Measurements from ENCODE around the gene BIRC2. TPM values are rescaled to one million over a fixed set of nuclear protein-coding genes. Genes with fewer than 3 reads are reported as not detected.

The BIRC2 gene
- total RNA-seq, 1 donor from 2014 or later = 30.6 TPM

GRCh38 chr11:102385085-102386007, 38.3 kb downstream of the BIRC2 start:
- peaks cover 47% of the 10 kb centered on the region for H3K36me3 Mint-ChIP-seq (ENCODE audit: low read depth)
- no peaks in the 10 kb centered on the region for H3K27me3 Mint-ChIP-seq (ENCODE audit: insufficient read depth)
- no peak overlapping the region for H3K4me3 Mint-ChIP-seq
- H3K9me3 Mint-ChIP-seq = peaks cover 5% of the 10 kb centered on the region
- peaks cover 24% of the 10 kb centered on the region for H3K4me1 Mint-ChIP-seq (ENCODE audit: low read depth)
- no peak for DNase-seq (ENCODE audit: low spot score)
- intact Hi-C loops (cut with micrococcal nuclease) = no loop called here
- H3K27ac Mint-ChIP-seq = no peak overlapping the region

DNA sequence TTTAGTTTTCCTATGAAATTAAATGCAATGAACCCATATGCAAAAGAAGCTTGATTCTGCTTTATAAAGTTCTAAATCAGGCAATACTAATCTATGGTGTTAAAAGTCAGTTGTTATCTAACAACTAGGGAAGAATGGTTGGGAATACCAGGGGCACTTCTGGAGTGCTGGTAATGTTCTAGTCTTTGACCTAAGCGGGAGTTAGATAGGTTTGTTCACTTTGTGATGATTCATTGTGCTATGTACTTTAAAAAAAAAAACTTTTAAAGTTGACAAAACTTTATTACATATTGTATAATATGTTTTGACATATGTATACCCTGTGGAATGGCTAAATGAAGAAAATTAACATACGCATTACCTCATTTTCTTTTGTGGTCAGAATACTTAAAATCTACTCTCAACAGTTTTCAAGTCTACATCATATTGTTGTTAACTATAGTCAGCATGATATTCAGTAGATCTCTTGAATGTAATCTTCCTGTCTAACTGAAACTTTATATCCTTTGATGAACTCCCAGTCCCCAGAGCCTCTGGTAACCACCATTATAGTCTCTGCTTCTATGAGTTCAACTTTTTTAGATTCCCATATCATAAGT, 39.2 kb downstream of the BIRC2 start:
- peaks cover 29% of the 10 kb centered on the region for H3K4me1 Mint-ChIP-seq (ENCODE audit: low read depth)
- peaks cover 46% of the 10 kb centered on the region for H3K36me3 Mint-ChIP-seq (ENCODE audit: low read depth)
- no peak for DNase-seq (ENCODE audit: low spot score)
- H3K9me3 Mint-ChIP-seq = peaks cover 5% of the 10 kb centered on the region
- no peak overlapping the region for H3K4me3 Mint-ChIP-seq
- H3K27ac Mint-ChIP-seq = no peak overlapping the region
- intact Hi-C loops (cut with micrococcal nuclease) = no loop called here
- H3K27me3 Mint-ChIP-seq (ENCODE audit: insufficient read depth) = no peaks in the 10 kb centered on the region

DNA sequence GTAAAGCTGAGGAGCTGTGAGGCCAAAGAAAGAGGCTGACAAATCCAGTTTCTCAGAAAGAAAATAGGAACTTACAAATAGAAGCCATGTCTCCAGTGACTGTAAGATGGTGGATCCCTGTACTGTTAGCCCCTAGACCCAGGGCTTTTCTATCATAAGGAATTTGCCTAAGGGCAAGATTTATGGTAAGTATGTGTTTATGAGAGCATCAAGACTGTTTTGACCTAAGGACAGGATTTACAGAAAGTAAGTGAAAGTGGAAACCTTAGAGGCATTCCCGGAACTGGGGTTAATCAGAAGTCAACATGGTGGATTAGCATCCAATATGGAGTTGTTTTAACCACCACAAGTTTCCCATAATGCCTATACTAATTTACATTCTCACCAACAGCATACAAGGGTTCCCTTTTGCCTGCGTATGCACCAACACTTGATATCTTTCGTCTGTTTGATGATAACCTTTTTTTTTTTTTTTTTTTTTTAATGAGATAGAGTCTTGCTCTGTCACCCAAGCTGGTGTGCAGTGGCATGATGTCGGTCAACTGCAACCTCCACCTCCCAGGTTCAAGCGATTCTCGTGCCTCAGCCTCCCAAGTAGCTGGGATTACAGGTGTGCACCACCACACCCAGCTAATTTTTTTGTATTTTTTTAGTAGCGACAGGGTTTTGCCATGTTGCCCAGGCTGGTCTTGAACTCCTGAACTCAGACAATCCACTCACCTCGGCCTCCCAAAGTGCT, 40.2 kb downstream of the BIRC2 start:
- Mint-ChIP-seq H3K27ac (no peak overlapping the region), H3K27me3 (ENCODE audit: insufficient read depth) (no peaks in the 10 kb centered on the region), H3K36me3 (ENCODE audit: low read depth) (peaks cover 42% of the 10 kb centered on the region), H3K4me1 (ENCODE audit: low read depth) (peaks cover 33% of the 10 kb centered on the region), H3K4me3 (no peak overlapping the region), H3K9me3 (peaks cover 5% of the 10 kb centered on the region)
- DNase-seq (ENCODE audit: low spot score) = no peak
- intact Hi-C loops (cut with micrococcal nuclease) = no loop called here

DNA sequence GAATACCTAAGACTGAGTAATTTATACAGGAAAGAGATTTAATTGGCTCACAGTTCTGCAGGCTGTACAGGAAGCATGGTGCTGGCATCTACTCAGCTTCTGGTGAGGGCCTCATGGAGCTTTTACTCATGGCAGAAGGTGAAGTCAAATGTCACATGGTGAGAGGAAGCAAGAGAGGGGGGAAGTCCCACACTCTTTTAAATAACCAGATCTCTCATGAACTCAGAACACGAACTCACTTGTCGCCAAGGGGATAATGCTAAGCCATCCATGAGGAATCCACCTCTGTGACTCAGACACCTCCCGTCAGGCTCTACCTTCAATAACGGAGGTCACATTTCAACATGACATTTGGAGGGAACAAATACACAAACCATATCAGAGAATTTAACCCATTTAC, 42.2 kb downstream of the BIRC2 start:
- no peak overlapping the region for H3K27ac Mint-ChIP-seq
- H3K4me3 Mint-ChIP-seq = no peak overlapping the region
- DNase-seq (ENCODE audit: low spot score) = no peak
- H3K27me3 Mint-ChIP-seq (ENCODE audit: insufficient read depth) = no peaks in the 10 kb centered on the region
- peaks cover 5% of the 10 kb centered on the region for H3K9me3 Mint-ChIP-seq
- H3K36me3 Mint-ChIP-seq (ENCODE audit: low read depth) = peaks cover 47% of the 10 kb centered on the region
- H3K4me1 Mint-ChIP-seq (ENCODE audit: low read depth) = peaks cover 51% of the 10 kb centered on the region
- intact Hi-C loops (cut with micrococcal nuclease) = no loop called here

DNA sequence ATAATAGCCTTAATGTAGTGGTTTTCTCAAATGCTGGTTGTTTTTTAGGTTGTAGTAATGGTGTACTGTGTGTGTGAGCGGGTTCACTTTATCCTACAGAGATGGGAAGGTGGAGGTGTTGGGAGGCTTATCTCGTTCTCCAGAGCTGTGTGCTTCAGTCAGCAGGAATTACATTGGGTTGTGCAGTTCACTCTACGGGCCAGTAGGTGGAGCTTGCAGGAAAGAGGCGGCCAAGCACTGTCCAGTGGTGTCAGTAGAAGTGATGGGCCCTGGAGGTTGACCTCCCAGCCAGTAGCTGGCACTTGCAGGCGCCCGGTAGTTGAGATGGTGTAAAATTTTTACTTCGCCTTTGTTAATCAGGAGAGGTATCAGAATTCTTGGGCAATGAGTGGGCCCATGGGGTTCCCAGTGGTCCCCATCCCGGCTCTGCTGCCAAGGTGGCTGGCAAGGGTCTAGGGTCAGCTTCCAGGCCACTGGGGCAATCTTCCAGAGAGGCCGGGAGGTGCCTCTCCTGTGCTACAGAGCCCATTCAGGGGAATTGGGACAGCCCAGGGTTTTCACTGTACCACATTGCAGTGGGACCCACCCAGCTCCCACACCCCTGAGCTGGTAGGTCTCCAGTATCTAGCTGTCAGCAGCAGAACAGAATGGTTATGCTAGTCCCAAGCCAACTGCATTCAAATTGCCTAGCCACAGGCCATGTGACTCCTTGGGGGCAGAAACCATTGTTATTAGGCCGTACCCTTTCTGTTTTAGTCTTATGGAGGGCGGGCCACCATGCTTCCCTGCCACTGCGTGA, 43.9 kb downstream of the BIRC2 start:
- no peak overlapping the region for H3K27ac Mint-ChIP-seq
- peaks cover 44% of the 10 kb centered on the region for H3K36me3 Mint-ChIP-seq (ENCODE audit: low read depth)
- H3K27me3 Mint-ChIP-seq (ENCODE audit: insufficient read depth) = no peaks in the 10 kb centered on the region
- H3K4me1 Mint-ChIP-seq (ENCODE audit: low read depth) = peaks cover 52% of the 10 kb centered on the region
- DNase-seq (ENCODE audit: low spot score) = peak; percentile 36
- intact Hi-C loops (cut with micrococcal nuclease) = loop anchor here (1.0 to 5.0 kb wide), 5 partner anchors 44 to 276 kb away; partner anchors contain the start of genes BIRC2 and TMEM123
- no peak overlapping the region for H3K4me3 Mint-ChIP-seq
- peaks cover 5% of the 10 kb centered on the region for H3K9me3 Mint-ChIP-seq

DNA sequence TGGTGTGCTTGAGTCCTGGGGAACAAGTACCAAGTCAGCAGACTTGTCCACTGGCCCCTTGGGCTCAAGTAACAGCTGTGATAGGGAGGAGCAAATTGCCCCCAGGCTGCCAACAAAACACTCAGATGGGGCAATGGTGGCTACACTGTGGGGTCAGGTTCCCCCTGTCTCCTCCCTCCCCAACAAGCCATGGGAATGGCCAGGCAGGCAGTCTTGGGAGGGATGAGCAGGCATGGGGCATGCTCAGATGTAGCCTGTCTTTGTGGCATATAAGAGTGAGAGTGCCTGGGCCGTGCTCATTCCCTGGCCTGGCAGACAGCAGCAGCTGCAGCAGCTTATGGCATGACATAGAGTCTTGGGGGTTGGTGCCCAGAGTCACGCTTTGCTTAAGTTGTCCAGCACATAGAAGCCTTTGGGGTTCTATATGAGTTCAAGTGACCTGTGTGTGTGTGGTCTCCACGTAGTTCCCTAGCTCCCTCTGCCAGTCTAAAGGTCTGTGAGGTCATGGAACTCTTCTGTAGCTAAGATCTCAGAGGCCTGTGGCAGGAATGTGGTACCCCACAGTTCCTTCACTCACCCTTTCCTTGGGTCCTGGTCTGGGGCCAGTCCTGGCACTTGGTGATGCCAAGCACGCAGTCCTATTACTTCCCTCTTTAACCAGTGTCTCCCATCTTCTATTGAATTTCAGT, 44.7 kb downstream of the BIRC2 start:
- no peaks in the 10 kb centered on the region for H3K27me3 Mint-ChIP-seq (ENCODE audit: insufficient read depth)
- H3K9me3 Mint-ChIP-seq = peaks cover 5% of the 10 kb centered on the region
- H3K36me3 Mint-ChIP-seq (ENCODE audit: low read depth) = peaks cover 44% of the 10 kb centered on the region
- H3K27ac Mint-ChIP-seq = no peak overlapping the region
- no peak overlapping the region for H3K4me3 Mint-ChIP-seq
- no peak for DNase-seq (ENCODE audit: low spot score)
- H3K4me1 Mint-ChIP-seq (ENCODE audit: low read depth) = peaks cover 52% of the 10 kb centered on the region
- intact Hi-C loops (cut with micrococcal nuclease) = loop anchor here (2.0 to 5.0 kb wide), 2 partner anchors 45 to 276 kb away; partner anchors contain the start of gene BIRC2

- DNase-seq (ENCODE audit: low spot score) = no peak
- Mint-ChIP-seq H3K4me3 (no peak overlapping the region), H3K27ac (peak overlapping the region; percentile 65), H3K9me3 (peaks cover 2% of the 10 kb centered on the region), H3K36me3 (ENCODE audit: low read depth) (peaks cover 42% of the 10 kb centered on the region), H3K4me1 (ENCODE audit: low read depth) (peaks cover 59% of the 10 kb centered on the region), H3K27me3 (ENCODE audit: insufficient read depth) (no peaks in the 10 kb centered on the region)
- intact Hi-C loops (cut with micrococcal nuclease) = loop anchor here (5.0 kb wide), 1 partner anchor 274 kb away; no protein-coding TSS in a partner anchor
Measured at GRCh38 chr11:102393272-102393730, 46.3 kb downstream of the BIRC2 start.

DNA sequence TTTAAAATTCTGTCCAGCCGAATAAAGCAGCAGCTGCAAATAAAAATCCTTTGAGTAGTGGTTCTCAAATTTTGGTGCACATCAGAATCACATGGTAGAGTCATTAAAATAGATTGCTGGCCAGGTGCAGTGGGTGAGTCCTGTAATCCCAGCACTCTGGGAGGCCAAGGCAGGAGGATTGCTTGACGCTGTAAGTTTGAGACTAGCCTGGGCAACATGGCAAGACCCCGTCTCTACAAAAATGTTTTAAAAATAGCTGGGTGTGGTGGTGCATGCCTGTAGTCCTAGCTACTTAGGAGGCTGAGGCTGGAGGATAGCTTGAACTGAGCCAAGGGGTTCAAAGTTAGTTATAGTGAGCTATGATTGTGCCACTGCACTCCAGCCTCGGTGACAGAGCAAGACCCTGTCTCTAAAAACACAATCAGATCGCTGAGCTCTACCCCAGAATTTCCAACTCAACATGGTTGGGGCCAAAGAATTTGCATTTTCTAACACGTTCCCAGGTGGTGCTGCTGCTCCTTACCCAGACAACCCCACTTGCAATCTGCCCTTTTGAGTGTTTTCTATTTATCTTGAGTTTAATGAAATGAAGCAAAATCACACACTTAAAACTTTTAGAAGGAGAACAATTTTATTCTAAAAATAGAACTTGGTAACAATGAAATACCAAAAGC, 48.8 kb downstream of the BIRC2 start:
- peaks cover 40% of the 10 kb centered on the region for H3K36me3 Mint-ChIP-seq (ENCODE audit: low read depth)
- peaks cover 50% of the 10 kb centered on the region for H3K4me1 Mint-ChIP-seq (ENCODE audit: low read depth)
- H3K27me3 Mint-ChIP-seq (ENCODE audit: insufficient read depth) = no peaks in the 10 kb centered on the region
- intact Hi-C loops (cut with micrococcal nuclease) = loop anchor here (1.0 to 2.0 kb wide), 4 partner anchors 21 to 203 kb away; partner anchors contain the start of gene BIRC3
- H3K4me3 Mint-ChIP-seq = no peak overlapping the region
- no peaks in the 10 kb centered on the region for H3K9me3 Mint-ChIP-seq
- no peak overlapping the region for H3K27ac Mint-ChIP-seq
- no peak for DNase-seq (ENCODE audit: low spot score)

GRCh38 chr11:102396708-102397563, 49.9 kb downstream of the BIRC2 start:
- H3K4me1 Mint-ChIP-seq (ENCODE audit: low read depth) = peaks cover 52% of the 10 kb centered on the region
- DNase-seq (ENCODE audit: low spot score) = no peak
- H3K27ac Mint-ChIP-seq = peak overlapping the region; percentile 63
- peak overlapping the region; percentile 45 for H3K4me3 Mint-ChIP-seq
- H3K36me3 Mint-ChIP-seq (ENCODE audit: low read depth) = peaks cover 47% of the 10 kb centered on the region
- no peaks in the 10 kb centered on the region for H3K27me3 Mint-ChIP-seq (ENCODE audit: insufficient read depth)
- intact Hi-C loops (cut with micrococcal nuclease) = loop anchor here (1.0 to 2.0 kb wide), 4 partner anchors 20 to 202 kb away; partner anchors contain the start of gene BIRC3
- H3K9me3 Mint-ChIP-seq = no peaks in the 10 kb centered on the region

DNA sequence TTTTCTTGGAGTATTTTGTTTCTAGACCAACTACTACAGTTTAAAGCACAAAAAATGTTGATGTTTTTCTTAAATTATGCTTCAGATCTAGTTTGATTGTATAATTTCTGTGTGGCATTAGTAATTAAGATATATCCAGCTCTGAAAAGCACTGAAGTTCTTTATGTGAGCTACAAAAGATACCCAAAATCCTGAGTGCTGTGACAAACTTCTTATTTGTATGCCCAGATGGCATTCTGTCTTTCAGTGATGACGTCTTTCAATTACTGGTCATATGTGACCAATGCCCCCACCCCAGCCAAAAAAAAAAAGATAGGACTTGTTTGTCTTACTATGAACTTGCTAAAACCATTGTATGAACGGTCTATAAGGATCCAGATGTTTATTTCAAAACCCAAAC, 51.3 kb downstream of the BIRC2 start:
- intact Hi-C loops (cut with micrococcal nuclease) = no loop called here
- Mint-ChIP-seq H3K36me3 (ENCODE audit: low read depth) (peaks cover 45% of the 10 kb centered on the region), H3K4me1 (ENCODE audit: low read depth) (peaks cover 46% of the 10 kb centered on the region), H3K27me3 (ENCODE audit: insufficient read depth) (no peaks in the 10 kb centered on the region), H3K27ac (no peak overlapping the region), H3K4me3 (no peak overlapping the region), H3K9me3 (no peaks in the 10 kb centered on the region)
- no peak for DNase-seq (ENCODE audit: low spot score)
